GM12872 (cell line): ENCODE results near the gene INO80E.

Source experiments
- TF ChIP-seq, protein P1 (sequence below): IDR thresholded peaks from 3 replicates; pipeline ENCODE4 v1.5.1; 2011; ENCODE audit warnings: low read depth, mild to moderate bottlenecking, low read length, moderate library complexity; ENCODE audit not compliant: insufficient read depth

Gene INO80E

DNA sequence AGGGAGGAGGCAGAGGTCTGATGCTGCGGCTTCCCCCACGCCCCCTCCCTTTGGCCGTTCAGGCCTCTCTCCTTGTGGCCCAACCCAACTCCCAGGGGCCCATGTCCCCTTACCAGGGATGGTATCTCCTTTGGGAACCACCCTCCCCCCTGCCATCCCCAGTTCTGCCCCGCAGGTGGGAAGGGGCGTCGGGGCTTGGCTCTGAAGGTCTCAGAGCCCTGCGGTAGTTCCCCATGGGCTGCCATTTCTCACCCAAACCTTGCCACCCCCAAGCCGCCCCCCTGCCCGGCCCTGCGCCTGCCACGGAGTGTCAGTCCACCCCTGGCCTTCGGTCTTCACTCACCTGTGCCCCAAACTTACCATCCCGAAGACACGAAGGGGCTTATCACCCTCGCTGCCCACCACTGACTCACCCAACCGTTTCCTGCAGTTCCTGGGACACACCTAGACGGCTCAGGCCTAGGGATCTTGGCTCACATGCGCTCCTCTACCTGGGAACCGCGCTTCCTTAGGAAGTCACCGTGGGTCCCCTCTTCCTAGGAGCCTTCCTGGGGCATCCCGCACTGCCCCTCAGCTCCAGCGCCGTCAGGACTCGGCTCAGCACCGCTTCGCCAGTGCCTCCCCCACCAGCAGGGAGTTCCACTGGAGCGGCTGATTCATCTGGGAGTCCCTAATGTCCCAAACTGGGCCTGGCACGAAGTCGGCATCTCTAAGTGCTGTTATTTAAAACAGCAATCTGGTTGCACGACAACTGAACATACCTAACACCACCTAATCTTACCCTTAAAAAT lies 15.9 kb downstream of the INO80E start:
- TF ChIP-seq, protein P1, sequence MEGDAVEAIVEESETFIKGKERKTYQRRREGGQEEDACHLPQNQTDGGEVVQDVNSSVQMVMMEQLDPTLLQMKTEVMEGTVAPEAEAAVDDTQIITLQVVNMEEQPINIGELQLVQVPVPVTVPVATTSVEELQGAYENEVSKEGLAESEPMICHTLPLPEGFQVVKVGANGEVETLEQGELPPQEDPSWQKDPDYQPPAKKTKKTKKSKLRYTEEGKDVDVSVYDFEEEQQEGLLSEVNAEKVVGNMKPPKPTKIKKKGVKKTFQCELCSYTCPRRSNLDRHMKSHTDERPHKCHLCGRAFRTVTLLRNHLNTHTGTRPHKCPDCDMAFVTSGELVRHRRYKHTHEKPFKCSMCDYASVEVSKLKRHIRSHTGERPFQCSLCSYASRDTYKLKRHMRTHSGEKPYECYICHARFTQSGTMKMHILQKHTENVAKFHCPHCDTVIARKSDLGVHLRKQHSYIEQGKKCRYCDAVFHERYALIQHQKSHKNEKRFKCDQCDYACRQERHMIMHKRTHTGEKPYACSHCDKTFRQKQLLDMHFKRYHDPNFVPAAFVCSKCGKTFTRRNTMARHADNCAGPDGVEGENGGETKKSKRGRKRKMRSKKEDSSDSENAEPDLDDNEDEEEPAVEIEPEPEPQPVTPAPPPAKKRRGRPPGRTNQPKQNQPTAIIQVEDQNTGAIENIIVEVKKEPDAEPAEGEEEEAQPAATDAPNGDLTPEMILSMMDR, result no peak

DNA sequence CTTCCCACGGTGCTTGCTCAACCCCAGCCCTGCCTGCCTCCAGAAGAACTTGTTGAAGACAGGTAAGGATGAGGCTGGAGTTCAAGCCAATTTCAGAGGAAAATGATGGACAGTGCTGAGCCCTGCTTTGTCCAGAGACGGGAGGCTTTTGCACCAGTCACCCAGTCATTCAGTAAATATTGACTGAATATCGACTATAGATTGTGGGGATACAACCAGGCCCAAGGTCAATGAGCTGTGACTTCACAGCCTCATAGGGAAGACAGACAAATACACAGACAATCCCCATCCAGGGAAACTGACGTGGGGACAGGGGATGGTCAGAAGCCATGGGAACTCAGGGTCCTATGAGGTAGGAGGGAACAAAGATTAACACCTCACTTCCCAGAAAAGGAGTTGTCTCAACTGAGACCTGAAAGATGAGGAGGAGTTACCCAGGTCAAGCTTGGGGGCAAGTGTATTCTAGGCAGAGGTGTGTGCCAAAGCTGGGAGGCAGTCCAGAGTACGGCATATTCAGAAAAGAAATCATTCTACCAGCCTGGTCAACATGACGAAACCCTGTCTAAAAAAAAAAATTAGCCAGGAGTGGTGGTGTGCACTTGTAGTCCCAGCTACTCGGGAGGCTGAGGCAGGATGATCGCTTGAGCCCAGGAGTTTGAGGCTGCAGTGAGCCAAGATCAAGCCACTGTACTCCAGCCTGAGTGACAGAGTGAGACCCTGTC lies 20.7 kb downstream of the INO80E start:
- TF ChIP-seq, protein P1, result no peak

DNA sequence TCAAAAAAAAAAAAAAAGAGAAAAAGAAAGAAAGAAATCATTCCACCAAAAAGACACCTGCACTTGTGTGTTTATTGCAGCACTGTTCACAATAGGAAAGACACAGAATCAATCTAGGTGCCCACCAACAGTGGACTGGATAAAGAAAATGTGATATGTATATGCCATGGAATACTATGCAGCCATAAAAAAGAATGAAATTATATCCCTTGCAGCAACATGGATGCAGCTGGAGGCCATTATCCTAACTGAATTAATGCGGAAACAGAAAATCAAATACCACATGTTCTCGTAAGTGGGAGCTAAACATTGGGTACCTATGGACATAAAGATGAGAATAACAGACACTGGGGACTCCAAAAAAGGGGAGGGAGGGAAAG lies 21.2 kb downstream of the INO80E start:
- TF ChIP-seq, protein P1, result no peak

DNA sequence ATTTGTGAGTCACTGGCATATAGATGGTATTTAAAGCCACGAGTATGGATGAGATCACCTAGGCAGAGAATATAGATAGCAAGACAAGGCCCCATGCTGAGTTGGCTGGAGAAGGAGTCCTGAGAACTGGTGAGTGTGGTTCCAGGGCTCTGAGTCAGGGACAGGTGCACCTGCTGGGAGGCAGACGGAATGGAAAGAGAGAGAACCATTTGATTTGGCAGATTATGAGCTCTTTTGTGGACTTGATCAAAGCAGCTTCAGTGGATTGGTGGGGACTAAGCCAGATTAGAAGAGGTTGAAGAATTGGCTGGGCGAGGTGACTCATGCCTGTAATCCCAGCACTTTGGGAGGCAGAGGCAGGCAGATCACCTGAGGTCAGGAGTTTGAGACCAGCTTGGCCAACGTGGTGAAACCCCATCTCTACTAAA lies 22.7 kb downstream of the INO80E start:
- TF ChIP-seq, protein P1, result no peak

DNA sequence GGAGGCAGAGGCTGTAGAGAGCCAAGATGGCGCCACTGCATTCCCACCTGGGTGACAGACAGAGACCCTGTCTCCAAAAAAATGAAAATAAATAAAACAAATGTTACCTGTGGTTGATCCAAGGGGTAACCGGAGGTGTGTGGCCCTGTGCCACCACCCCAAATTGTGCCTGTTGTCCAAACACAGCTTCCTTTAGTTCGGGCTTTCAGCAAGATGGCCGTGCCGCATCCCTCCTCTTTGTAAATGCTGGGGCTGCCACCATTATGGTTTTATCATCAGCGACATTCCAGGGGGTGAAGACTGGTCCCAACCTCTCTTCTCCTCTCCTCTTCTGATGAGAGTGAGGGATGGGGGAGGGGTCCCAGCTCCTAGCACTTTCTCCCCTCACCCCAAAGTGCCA lies 26.8 kb downstream of the INO80E start, which contains the start of gene C16orf92:
TSS of gene C16orf92 (plus strand) at position 312 of the 400 bp plus-strand sequence. CDS start 143 bp downstream, outside the sequence.
- TF ChIP-seq, protein P1, result no peak

DNA sequence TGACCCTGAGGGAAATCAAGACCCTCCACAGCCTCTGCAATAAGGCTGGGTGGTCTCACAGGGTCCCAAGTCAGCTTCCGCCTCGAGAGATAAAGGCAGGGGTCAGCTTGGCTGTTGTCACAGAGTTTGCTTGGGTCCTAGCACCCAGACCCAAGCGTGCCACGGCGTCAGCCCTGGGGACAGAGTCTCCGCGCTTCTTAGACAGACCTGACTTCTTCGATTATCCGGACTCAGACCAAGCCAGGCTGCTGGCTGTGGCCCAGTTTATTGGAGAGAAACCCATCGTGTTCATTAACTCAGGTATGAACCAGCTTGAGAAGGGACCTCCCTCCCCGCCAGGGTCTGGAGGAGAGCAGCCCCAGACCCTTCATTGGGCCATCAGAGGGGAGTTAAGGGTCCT lies 27.5 kb downstream of the INO80E start:
- TF ChIP-seq, protein P1, result no peak

DNA sequence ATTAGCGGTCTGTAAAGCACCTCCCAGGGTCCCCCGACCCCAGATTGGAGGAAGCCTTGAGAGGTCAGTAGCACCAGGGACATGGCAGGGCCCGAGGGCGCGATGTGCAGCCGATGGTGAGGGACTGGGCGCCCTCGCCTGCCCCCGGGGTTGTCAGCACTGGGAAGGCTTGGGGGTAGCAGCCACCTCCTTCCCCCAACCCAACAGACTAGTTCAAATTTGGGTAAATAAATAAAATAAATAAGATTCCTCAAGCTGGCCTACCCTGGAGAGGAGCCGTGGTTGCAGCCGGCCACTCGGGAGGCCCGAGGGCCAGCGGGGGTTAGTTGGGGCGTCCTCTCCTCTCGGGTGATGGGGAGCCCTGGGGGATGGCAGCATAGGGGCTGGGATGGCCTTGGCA lies 28.4 kb downstream of the INO80E start:
- TF ChIP-seq, protein P1, result no peak
